ENCODE measurements around the gene NRCAM. TPM values are rescaled to one million over a fixed set of nuclear protein-coding genes. Genes with fewer than 3 reads are reported as not detected.

The NRCAM gene
- total RNA-seq, 1 experiment from 2014 or later: 45.7 TPM

DNA sequence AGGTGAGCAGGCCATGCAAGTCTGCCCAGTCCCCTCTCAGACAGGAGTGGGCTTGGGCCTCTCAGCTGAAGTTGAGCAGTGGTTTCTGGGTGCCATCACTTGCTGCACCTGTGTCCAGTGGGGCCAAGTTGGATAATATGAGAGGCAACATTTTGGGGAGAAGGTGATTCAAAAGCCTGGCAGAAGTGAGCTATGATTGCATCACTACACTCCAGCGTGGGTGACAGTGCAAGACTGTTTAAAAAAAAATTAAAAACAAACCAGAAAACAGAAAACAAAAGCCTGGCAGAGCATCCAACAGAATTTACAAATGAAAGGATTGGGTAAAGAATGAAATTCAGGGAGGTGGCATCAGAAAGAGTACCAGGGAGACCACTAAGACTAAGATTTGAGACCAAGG is 204.5 kb downstream of the NRCAM start:
- intact Hi-C loops (cut with micrococcal nuclease; ENCODE audit: unreplicated experiment): no loop called here
- H3K27ac ChIP-seq (ENCODE audit: low read depth, low read length, poor library complexity, severe bottlenecking): no peak overlapping the region
- no peaks in the 10 kb centered on the region for H3K27me3 ChIP-seq (replicated peaks; ENCODE audit: insufficient read depth, low read depth, low read length, poor library complexity)
- BruUV-seq (replicated peaks): no TSS peak
- no peaks in the 10 kb centered on the region for H3K4me1 ChIP-seq (ENCODE audit: insufficient read depth, low read length, poor library complexity, severe bottlenecking)
- ChIA-PET POLR2A (ENCODE audit: low non-redundant PET) (no interaction called here), CTCF (no interaction called here)
- no peaks in the 10 kb centered on the region for H3K9me3 ChIP-seq (ENCODE audit: low read depth, low read length, poor library complexity, severe bottlenecking)
- no peak overlapping the region for H3K4me3 ChIP-seq (ENCODE audit: low read depth, low read length, poor library complexity, severe bottlenecking)
- DNase-seq (ENCODE audit: low spot score): no peak
- no peaks in the 10 kb centered on the region for H3K36me3 ChIP-seq (ENCODE audit: insufficient read depth, low read length, poor library complexity, severe bottlenecking)
- TF ChIP-seq EZH2 (IDR thresholded peaks at IDR 0.05; ENCODE audit: borderline replicate concordance, low read depth, low read length, poor library complexity, severe bottlenecking): no peak
- TF ChIP-seq, protein P1, sequence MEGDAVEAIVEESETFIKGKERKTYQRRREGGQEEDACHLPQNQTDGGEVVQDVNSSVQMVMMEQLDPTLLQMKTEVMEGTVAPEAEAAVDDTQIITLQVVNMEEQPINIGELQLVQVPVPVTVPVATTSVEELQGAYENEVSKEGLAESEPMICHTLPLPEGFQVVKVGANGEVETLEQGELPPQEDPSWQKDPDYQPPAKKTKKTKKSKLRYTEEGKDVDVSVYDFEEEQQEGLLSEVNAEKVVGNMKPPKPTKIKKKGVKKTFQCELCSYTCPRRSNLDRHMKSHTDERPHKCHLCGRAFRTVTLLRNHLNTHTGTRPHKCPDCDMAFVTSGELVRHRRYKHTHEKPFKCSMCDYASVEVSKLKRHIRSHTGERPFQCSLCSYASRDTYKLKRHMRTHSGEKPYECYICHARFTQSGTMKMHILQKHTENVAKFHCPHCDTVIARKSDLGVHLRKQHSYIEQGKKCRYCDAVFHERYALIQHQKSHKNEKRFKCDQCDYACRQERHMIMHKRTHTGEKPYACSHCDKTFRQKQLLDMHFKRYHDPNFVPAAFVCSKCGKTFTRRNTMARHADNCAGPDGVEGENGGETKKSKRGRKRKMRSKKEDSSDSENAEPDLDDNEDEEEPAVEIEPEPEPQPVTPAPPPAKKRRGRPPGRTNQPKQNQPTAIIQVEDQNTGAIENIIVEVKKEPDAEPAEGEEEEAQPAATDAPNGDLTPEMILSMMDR (conservative IDR thresholded peaks at IDR 0.05; ENCODE audit: low read depth, low read length): no peak

DNA sequence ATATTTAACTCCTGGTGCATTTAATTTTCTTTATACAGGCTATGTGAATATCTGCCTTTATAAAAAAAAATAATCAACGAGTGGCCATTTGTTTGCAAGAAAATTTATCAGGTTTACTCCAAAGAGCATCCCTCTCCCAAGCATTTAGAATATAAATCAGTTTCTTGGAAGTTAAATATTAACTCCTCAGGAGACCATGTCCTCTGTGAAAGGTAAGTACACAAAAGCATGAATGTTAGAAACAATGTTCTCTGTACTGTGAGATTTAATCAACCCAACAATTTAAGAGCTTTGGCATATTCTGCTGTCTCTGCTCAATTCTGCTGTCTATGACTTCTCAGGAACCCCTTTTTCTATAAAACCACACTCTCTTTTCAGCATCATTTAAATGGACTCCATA is 206.8 kb downstream of the NRCAM start:
- Histone ChIP-seq H3K4me1 (ENCODE audit: insufficient read depth, low read length, poor library complexity, severe bottlenecking) (no peaks in the 10 kb centered on the region), H3K27me3 (replicated peaks; ENCODE audit: insufficient read depth, low read depth, low read length, poor library complexity) (no peaks in the 10 kb centered on the region), H3K4me3 (ENCODE audit: low read depth, low read length, poor library complexity, severe bottlenecking) (no peak overlapping the region), H3K9me3 (ENCODE audit: low read depth, low read length, poor library complexity, severe bottlenecking) (no peaks in the 10 kb centered on the region), H3K36me3 (ENCODE audit: insufficient read depth, low read length, poor library complexity, severe bottlenecking) (no peaks in the 10 kb centered on the region), H3K27ac (ENCODE audit: low read depth, low read length, poor library complexity, severe bottlenecking) (no peak overlapping the region)
- TF ChIP-seq, protein P1 (conservative IDR thresholded peaks at IDR 0.05; ENCODE audit: low read depth, low read length): no peak
- TF ChIP-seq EZH2 (IDR thresholded peaks at IDR 0.05; ENCODE audit: borderline replicate concordance, low read depth, low read length, poor library complexity, severe bottlenecking): no peak
- ChIA-PET POLR2A (ENCODE audit: low non-redundant PET) (no interaction called here), CTCF (no interaction called here)
- no peak for DNase-seq (ENCODE audit: low spot score)
- intact Hi-C loops (cut with micrococcal nuclease; ENCODE audit: unreplicated experiment): no loop called here
- no TSS peak for BruUV-seq (replicated peaks)

DNA sequence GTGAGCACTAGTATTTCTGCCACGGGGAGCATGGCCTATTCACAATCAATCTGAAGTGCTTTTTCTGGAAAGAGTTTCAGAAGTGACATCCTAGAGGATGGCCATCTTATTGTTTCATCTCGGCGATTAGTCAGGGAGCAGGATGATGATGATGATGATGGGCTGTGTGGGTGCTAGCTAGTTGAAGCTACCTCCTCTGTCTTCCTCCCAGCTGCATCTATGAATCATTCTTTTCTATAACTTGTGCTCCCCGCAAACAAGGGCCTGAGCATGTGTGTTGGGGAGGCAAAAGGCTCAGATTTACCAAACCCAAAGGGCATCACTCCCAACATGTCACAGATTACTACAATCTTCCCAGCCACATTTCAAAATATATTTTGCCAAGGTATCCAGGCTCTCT is 207.4 kb downstream of the NRCAM start:
- no peak for TF ChIP-seq EZH2 (IDR thresholded peaks at IDR 0.05; ENCODE audit: borderline replicate concordance, low read depth, low read length, poor library complexity, severe bottlenecking)
- TF ChIP-seq, protein P1 (conservative IDR thresholded peaks at IDR 0.05; ENCODE audit: low read depth, low read length): no peak

More for the DNA sequence above, 207.4 kb downstream of the NRCAM start:
- BruUV-seq (replicated peaks): no TSS peak
- intact Hi-C loops (cut with micrococcal nuclease; ENCODE audit: unreplicated experiment): no loop called here
- Histone ChIP-seq H3K36me3 (ENCODE audit: insufficient read depth, low read length, poor library complexity, severe bottlenecking) (no peaks in the 10 kb centered on the region), H3K27me3 (replicated peaks; ENCODE audit: insufficient read depth, low read depth, low read length, poor library complexity) (no peaks in the 10 kb centered on the region), H3K9me3 (ENCODE audit: low read depth, low read length, poor library complexity, severe bottlenecking) (no peaks in the 10 kb centered on the region), H3K4me1 (ENCODE audit: insufficient read depth, low read length, poor library complexity, severe bottlenecking) (no peaks in the 10 kb centered on the region), H3K27ac (ENCODE audit: low read depth, low read length, poor library complexity, severe bottlenecking) (no peak overlapping the region), H3K4me3 (ENCODE audit: low read depth, low read length, poor library complexity, severe bottlenecking) (no peak overlapping the region)
- ChIA-PET CTCF (no interaction called here), POLR2A (ENCODE audit: low non-redundant PET) (no interaction called here)
- DNase-seq (ENCODE audit: low spot score): no peak

Data from A673 (cell line).